Activated CD4-positive, CD25-positive, alpha-beta regulatory T cell treated with anti-CD3 and anti-CD28 coated beads, Interleukin-2, amount 50 U/mL, for 16 hours (primary cell): ENCODE data around the gene MTOR.
"Not testable (repeated sequence)": the region's sequence is repeated elsewhere in the genome, so short reads cannot be mapped to it uniquely, and the experiment has no call there.

Source experiments
- DNase-seq: peaks from one replicate; pipeline ENCODE4 v3.0.0-alpha.2; 2020; ENCODE audit warnings: low read depth, low spot score

The MTOR gene

DNA sequence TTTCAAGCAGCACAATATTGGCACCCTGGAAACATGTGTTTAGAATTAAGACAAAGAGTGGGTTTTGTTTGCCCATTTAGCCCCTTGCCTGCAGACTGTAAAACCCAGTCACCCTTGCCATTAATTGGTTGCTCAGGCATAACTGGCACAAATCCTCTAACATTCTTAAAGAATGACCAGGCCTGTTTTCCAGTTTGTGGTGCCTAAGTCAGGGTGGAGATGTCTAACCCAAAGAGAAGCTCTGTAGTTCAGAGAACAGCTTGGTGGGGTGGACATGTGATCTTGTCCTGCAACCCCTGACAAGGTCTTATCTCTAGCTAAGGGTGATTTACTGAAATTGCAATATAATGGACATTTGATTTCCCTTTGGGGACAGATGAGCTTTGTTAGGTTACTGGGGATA is 82.0 kb downstream of the MTOR start:
- DNase-seq = no peak

DNA sequence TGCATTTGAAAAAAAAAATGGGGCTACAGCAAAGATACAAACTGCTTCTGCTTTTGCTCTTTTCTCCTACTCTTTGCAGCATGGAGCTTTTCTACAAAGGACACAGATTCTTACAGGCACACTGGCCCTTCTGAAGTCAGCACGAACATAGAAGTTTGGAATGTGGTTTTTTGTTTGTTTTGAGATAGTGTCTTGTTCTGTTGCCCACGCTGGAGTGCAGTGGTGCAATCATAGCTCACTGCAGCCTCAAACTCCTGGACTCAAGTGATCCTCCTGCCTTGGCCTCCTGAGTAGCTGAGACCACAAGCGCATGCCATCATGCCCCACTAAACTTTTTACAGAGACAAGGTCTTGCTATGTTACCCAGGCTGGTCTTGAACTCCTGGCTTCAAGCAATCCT is 82.6 kb downstream of the MTOR start:
- DNase-seq = not testable (repeated sequence)

GRCh38 chr1:11179125-11179524 is 83.2 kb downstream of the MTOR start:
- no peak for DNase-seq

- no peak for DNase-seq
Observed at GRCh38 chr1:11178021-11179015, 84.0 kb downstream of the MTOR start.

DNA sequence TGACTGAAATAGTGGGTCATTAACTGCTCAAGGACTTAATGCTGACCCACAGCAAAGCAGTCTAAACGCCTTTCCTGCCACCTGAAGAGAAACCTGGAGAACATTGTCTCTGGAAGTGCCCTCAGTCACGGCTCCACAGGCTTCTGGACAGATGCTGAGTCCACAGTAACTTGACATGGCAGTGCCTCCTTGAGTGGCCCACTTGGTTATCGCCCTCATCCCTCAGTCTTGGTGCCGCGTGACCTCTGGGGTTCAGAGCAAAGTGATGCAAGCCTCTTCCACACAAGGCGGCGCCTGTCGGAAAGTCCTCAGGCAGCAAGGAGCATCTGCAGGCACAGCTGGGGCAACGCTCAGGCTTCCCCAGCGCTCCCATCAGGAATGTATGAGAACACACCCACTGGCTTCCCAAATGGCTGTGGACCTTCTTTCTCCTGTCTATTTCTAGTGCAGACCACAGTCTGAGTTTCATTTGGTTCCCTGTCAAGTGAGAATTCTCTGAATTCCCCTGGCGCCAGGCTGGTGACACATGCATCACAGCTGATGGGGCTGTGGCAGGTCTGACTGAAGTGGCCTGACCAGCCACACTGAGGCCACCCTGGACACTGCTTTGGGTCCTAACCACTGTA is 86.2 kb downstream of the MTOR start:
- DNase-seq = no peak

- no peak for DNase-seq
Observed at GRCh38 chr1:11175461-11175860, 86.9 kb downstream of the MTOR start.

- DNase-seq = no peak
Observed at GRCh38 chr1:11174261-11174942, 87.9 kb downstream of the MTOR start.

DNA sequence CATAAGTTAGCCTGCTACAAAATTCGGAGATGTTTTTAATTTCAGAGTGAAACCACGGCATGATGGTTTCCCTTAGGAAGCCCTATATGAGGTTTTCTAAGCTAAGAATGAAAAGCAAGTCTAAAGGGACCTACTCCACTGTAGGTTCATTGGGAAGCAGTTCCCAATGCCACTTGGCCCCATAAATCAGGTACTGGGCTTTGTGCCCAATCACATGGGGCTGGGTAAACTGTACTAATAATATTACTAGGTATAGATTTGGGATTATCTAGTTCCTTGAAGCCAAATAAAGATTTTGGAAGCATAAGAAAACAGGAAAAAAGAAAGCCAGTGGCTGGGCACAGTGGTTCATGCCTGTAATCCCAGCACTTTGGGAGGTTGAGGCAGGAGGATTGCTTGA is 92.2 kb downstream of the MTOR start:
- no peak for DNase-seq

DNA sequence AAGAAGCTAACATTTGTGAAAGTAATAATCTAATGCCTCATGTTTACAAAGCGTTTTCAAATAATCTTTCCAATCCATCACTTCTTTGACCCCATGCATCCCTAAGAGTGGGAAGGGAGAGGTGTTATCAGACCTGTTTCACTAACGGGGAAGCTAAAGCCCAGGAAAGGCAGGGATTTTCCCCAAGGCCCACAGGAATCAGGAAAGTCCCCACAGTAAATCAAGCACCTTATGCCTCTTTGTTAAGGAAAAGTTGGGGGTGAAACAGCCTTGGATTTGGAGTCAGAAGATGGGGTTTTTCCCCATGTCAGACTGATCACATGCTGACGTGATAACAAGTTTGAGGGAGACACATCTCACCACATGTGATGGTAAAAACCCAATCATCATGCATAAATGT is 93.1 kb downstream of the MTOR start:
- no peak for DNase-seq

- no peak for DNase-seq
Observed at GRCh38 chr1:11168731-11169130, 93.6 kb downstream of the MTOR start.

- DNase-seq = not testable (repeated sequence)
Observed at GRCh38 chr1:11166744-11167143, 95.6 kb downstream of the MTOR start.

GRCh38 chr1:11162752-11163151 is 99.6 kb downstream of the MTOR start:
- DNase-seq = not testable (repeated sequence)

DNA sequence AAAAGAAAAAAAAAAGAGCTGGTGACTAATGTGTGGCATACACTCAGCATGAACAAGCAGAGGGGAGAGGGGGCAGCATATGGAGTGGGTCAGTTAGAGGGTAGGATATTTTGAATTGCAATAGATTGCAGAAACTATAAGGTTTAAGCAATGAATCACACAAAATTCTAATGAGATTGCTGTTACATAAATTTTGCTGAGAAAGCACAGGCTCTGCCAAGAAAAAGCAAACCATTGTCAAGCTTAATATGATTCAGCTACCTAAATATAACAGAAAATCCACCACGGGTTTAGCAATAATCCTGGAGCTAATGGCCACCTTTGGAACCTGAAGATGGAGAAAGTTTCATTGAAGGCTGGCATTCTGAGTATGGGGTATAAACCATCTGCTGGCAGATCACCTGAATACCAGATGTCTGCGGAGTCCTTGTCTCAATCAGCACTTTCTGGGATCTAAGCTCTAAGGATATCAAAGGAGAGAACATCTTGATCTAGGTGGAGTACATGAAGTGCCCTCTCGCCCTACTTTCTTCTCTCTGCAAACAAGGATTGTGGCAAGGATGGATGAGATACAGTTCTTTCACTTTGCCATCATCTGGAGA is 103.5 kb downstream of the MTOR start:
- DNase-seq = no peak

GRCh38 chr1:11158291-11158690 is 104.1 kb downstream of the MTOR start:
- DNase-seq = no peak

DNA sequence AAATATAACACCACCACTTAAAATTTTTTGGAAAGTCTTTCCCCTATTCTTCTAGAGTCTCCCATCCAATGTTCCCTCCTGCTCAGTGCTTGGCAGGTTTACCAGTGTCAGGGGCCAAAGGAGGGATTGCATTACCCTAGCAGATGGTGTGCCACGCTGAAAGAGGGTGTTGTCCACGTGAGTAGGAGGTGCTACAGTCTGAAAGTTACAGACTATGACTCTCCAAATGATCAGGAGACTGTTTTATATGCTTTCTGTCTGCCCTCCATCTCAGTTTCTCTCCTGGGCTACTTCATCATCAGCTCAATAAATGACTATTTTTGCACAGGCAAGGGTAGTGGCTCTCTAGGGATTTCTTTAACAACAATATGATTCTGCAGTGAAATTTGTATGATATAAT is 104.5 kb downstream of the MTOR start:
- DNase-seq = no peak

DNA sequence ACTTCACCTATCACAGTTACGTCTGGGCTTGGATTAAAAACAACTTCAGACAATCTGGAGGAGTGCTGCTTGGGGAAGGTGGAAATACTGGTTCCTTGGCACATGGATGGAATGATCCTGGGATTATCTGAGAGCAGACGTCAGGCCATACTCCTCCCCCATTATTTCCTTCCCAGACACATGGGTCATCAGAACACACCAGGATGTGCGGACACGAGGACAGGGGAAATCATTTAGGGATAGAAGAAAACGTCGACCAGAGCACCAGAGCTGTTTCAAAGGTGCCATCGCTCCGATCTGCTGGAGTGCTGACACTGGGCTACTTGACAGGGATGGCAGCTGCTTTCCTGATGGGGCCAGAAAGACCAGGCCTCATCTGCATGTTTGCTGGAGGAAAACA is 105.0 kb downstream of the MTOR start:
- no peak for DNase-seq

DNA sequence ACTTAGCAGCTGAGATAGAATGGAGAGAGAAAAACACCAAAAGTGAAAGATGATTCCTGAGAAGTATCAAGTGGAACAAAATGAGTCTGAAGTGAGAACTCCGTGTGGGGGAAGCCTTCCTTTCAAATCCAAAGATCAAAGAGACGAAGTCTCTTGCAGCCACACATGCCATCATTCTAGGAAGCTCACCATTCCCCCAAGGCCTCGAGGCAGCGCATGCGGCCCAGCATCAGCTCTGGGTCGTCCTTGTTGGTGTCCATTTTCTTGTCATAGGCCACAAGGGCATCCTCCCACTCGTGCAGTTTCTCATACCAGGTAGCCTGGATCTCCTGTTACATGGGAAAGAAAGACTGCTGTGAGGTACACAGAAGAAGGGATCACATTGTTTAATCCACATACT is 105.4 kb downstream of the MTOR start:
- no peak for DNase-seq

GRCh38 chr1:11156441-11156840 is 105.9 kb downstream of the MTOR start:
- DNase-seq = no peak

- no peak for DNase-seq
Observed at GRCh38 chr1:11153184-11153583, 109.2 kb downstream of the MTOR start.

DNA sequence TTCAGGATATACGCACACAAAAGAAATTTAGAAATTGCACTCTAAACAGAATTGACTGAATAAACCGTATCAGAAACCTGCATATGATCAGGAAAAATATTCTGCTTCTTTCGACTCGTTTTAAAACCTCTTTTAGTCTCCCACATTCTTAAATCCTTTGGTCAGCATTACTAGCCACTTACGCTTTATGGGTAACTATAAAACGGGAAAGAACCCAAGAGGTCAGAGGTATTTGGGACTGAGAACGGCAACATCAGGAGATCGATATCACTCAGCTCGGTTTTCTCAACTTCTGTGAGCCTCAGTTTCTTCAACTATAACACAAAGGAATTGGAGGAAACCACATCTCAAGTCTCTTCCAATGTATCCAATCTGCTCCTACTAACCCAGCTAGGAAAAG is 109.6 kb downstream of the MTOR start:
- no peak for DNase-seq

GRCh38 chr1:11151826-11152612 is 110.3 kb downstream of the MTOR start:
- DNase-seq = no peak
